Suprapubic skin (tissue), 4 donors: ENCODE measurements around the gene C5orf47. TPM values are rescaled to one million over a fixed set of nuclear protein-coding genes. Genes with fewer than 3 reads are reported as not detected.

Source experiments
- DNase-seq, 2 donors: peaks; one replicate each; pipeline ENCODE4 v3.0.0-alpha.2; 2019; ENCODE audit warnings: low spot score in 2 of 2
- H3K27ac ChIP-seq: fragments of 200-600 bp; sonication (generic); one replicate; pipeline ENCODE4 v1.5.1; 2019
- H3K27me3 ChIP-seq: fragments of 200-600 bp; sonication (generic); one replicate; pipeline ENCODE4 v1.5.1; 2019
- H3K36me3 ChIP-seq: fragments of 200-600 bp; sonication (generic); one replicate; pipeline ENCODE4 v1.5.1; 2019
- H3K4me1 ChIP-seq: fragments of 200-600 bp; sonication (generic); one replicate; pipeline ENCODE4 v1.5.1; 2019
- H3K4me3 ChIP-seq: fragments of 200-600 bp; sonication (generic); one replicate; pipeline ENCODE4 v1.5.1; 2019; ENCODE audit warnings: mild to moderate bottlenecking
- H3K9me3 ChIP-seq: fragments of 200-600 bp; sonication (generic); one replicate; pipeline ENCODE4 v1.5.1; 2019
- CTCF ChIP-seq, 2 donors: fragments of 200-600 bp in 1 of 2; fragments of 450-650 bp in 1 of 2; sonication (generic) in 1 of 2; IDR thresholded peaks; one replicate each; pipeline ENCODE4 v1.5.1; 2016 to 2019; ENCODE audit warnings: antibody characterized with exemption in 2 of 2, mild to moderate bottlenecking in 1 of 2, moderate library complexity in 1 of 2
- EP300 ChIP-seq: sonication (generic); formaldehyde crosslinking; IDR thresholded peaks from one replicate; pipeline ENCODE4 v1.6.1; 2017; ENCODE audit warnings: antibody characterized with exemption
- POLR2A ChIP-seq, 2 donors: fragments of 450-650 bp; IDR thresholded peaks; one replicate each; pipeline ENCODE4 v1.6.1; 2017; ENCODE audit warnings: antibody characterized with exemption in 2 of 2, mild to moderate bottlenecking in 2 of 2, moderate library complexity in 2 of 2
- POLR2AphosphoS5 ChIP-seq, 3 donors: sonication (generic); formaldehyde crosslinking; IDR thresholded peaks; one replicate each; pipeline ENCODE4 v1.6.1; 2017; ENCODE audit warnings: antibody characterized with exemption in 3 of 3
- WGBS: methylation state at CpG from one replicate; pipeline ENCODE4 v1.1.5; 2018; 5-methylcytosine and 5-hydroxymethylcytosine counted together
- total RNA-seq, 4 donors: library from RNA; depleted of rRNA; stranded (reverse); fragments of >200 nt; gene quantifications; one replicate each; pipeline ENCODE4 v1.1.0, GENCODE V29; 2016

C5orf47 gene
- total RNA-seq, 4 donors from 2014 or later: not detected

- Histone ChIP-seq H3K4me1 (no peaks in the 10 kb centered on the region), H3K27ac (no peak overlapping the region), H3K4me3 (no peak overlapping the region), H3K36me3 (no peaks in the 10 kb centered on the region), H3K9me3 (no peaks in the 10 kb centered on the region), H3K27me3 (peaks cover 7% of the 10 kb centered on the region)
- 92% methylated on average over 3 of the region's 3 CpGs for WGBS
- TF ChIP-seq POLR2AphosphoS5 (IDR thresholded peaks at IDR 0.05): no peak
- no peak for TF ChIP-seq EP300
- no peak for TF ChIP-seq POLR2A (IDR thresholded peaks at IDR 0.05)
- TF ChIP-seq CTCF (IDR thresholded peaks at IDR 0.05): no peak
- DNase-seq: no peak
These were observed 64.9 kb downstream of the C5orf47 start for GRCh38 chr5:174053905-174054304.

Other genes starting within 250 kb of the C5orf47 start
- gene CPEB4, start 100.8 kb upstream of the C5orf47 start, total RNA-seq: 10 to 100 TPM; 45.2 to 70.7 (median 52.5) TPM
- gene NSG2, start 56.5 kb downstream of the C5orf47 start, total RNA-seq: not detected